ENCODE measurements around the gene BABAM2.

GRCh38 chr2:28094739-28095138 is 204.2 kb downstream of the BABAM2 start:
- TF ChIP-seq MAX (IDR thresholded peaks at IDR 0.05): no peak
- no peak for TF ChIP-seq CTCF (IDR thresholded peaks at IDR 0.05; ENCODE audit: low read depth, low read length, missing input control)
- TF ChIP-seq GABPA (IDR thresholded peaks at IDR 0.05 in 1 of 2, conservative IDR thresholded peaks at IDR 0.05 in 1 of 2): no peak
- no peak for TF ChIP-seq SP1 (IDR thresholded peaks at IDR 0.05)

Data from liver (tissue), 3 donors.